SH-SY5Y (cell line): ENCODE measurements around the gene DGKQ.

Experiments used
- GATA2 ChIP-seq: IDR thresholded peaks from 2 replicates; pipeline ENCODE4 v1.6.1; 2011; ENCODE audit warnings: mild to moderate bottlenecking, low read depth, low read length
- GATA3 ChIP-seq: IDR thresholded peaks from 2 replicates; pipeline ENCODE4 v1.6.1; 2011; ENCODE audit warnings: low read depth, mild to moderate bottlenecking, low read length, moderate library complexity

DNA sequence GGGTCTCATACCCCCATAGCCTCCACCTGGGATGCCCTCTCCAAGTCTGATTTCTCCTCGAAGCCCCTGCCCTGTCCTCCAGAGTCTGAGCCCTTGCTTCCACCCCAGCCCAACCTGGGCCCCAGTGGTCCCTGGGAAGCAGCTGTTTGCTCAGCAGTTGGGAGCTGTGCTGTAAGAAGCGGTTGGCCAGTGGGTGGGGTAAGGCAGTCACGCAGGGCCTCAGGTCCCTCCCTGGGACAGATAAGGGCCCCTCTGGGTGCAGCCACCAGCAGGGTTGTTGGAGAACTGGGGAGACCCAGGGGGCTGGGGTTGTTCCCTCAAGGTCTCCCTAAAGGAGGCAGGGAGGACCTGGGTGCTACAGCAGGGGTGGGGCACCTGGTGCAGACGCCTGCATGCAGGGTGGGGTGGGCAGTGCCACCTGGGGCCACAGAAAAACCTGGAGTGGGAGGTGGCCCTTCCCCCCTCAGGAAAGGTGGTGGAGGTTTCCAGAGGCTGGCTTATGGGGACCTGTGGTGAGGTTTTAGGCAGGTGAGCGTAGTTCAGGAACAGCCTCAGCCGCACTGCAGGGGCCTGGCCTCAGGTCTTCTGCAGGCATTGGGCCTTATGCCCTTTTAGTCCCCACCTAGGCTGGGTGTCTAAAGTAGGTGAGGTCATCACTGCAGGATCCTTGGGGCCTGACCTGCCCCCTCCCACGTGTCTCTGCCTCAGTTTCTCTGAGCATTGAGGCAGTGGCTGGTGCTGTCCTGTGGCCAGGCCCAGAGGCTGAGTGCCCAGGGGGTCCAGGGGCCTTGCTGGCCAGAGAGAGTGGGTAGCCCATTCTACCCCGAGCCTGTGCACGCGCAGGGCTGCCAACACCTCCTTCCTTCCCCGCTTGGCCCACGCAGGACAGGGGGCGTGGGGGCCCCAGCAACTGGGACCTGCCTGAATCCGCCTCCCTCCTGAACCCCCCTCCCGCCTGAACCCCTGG lies 22.9 kb upstream of the DGKQ start:
- TF ChIP-seq GATA3, result no peak
- TF ChIP-seq GATA2, result no peak
